Choroid plexus epithelial cell (primary cell): ENCODE measurements around the gene EEF1AKMT2.
"Not testable (repeated sequence)": the region's sequence is repeated elsewhere in the genome, so short reads cannot be mapped to it uniquely, and the experiment has no call there.

Experiments used
- DNase-seq: peaks from one replicate; pipeline ENCODE4 v3.0.0-alpha.2; 2010; ENCODE audit warnings: low read depth
- H3K4me3 ChIP-seq: 2 replicates; pipeline ENCODE4 v1.5.1; 2011; ENCODE audit warnings: low read depth, mild to moderate bottlenecking, control low read depth, low read length, moderate library complexity
- CTCF ChIP-seq: conservative IDR thresholded peaks from 2 replicates; pipeline ENCODE4 v1.5.1; 2011; ENCODE audit warnings: low read depth, mild to moderate bottlenecking, control low read depth, inconsistent platforms, low read length, moderate library complexity

The EEF1AKMT2 gene

DNA sequence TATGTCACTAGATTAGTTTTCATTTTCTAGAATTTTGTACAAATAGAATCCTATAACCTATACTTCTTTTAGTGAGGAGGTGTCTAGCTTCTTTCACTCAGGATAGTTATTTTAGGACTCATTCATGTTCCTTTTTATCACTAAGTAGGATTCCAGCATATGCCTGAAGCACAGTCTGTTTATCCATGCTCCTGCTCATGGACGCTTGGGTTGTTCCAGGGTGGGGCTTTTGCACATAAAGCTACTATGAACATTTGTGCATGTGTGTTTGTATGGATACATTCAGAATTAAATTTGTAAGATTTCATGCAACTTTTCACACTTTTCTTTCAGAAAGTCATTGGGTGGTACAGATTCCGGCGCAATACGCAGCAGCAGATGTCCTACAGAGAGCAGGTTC is 34.6 kb upstream of the EEF1AKMT2 start:
- TF ChIP-seq CTCF = no peak
- DNase-seq = no peak
- H3K4me3 ChIP-seq = no peak overlapping the region

DNA sequence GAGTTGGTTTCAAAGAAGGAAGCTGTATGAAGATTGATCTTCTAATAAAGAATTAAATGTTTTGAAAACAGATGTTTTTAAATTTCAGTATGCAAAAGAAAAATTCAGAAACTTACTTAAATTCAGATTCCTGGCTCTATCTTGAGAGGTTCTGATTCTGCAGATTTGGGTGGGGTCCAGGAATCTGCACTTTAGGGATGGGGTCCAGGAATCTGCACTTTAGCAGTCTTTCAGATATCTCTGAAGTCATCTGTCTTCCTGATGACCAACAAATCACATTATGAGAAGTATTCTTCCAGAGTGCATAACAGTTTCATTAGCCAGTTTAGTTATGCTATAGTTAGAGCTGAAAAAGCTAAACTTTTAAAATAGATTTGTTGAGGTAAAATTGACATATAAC is 34.0 kb upstream of the EEF1AKMT2 start:
- no peak for DNase-seq

DNA sequence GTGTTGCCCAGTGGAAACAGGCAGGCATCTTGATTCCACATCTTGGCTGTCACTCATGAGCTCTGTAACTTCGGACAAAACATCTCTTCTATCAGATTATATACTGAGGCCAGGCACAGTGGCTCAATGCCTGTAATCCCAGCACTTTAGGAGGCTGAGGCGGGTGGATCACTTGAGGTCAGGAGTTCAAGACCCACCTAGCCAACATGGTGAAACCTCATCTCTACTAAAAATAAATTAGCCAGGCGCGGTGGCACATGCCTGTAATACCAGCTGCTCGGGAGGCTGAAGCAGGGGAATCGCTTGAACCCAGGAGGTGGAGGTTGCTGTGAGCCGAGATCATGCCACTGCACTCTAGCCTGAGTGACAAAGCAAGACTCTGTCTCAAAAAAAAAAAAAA is 33.2 kb upstream of the EEF1AKMT2 start:
- not testable (repeated sequence) for DNase-seq, H3K4me3 ChIP-seq

More for the DNA sequence above, 34.0 kb upstream of the EEF1AKMT2 start:
- H3K4me3 ChIP-seq = no peak overlapping the region
- TF ChIP-seq CTCF = no peak

DNA sequence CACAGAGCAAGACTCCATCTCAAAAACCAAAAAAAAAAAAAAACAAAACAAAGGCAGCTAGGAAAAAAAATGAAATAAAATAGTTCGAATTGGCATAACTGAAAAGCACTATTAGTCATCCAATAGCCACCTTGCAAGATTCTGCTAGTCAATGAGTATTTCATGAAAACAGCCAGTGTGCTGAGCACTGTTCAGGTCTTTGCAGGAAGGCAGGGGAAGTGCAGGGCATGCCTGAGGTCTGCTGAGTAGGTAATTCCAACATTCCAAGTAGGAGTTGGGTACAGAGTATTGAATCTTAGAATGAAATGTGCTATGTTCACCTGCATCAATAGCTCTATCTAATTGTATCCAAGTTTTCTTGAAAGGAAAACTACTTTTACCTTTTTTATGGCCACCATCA is 32.8 kb upstream of the EEF1AKMT2 start:
- DNase-seq = no peak
- no peak overlapping the region for H3K4me3 ChIP-seq
- TF ChIP-seq CTCF = no peak

- no peak overlapping the region for H3K4me3 ChIP-seq
- TF ChIP-seq CTCF = no peak
- DNase-seq = no peak
Observed at GRCh38 chr10:124821520-124821919, 29.8 kb upstream of the EEF1AKMT2 start.

GRCh38 chr10:124820121-124820520 is 28.4 kb upstream of the EEF1AKMT2 start:
- TF ChIP-seq CTCF = no peak
- no peak for DNase-seq
- no peak overlapping the region for H3K4me3 ChIP-seq

DNA sequence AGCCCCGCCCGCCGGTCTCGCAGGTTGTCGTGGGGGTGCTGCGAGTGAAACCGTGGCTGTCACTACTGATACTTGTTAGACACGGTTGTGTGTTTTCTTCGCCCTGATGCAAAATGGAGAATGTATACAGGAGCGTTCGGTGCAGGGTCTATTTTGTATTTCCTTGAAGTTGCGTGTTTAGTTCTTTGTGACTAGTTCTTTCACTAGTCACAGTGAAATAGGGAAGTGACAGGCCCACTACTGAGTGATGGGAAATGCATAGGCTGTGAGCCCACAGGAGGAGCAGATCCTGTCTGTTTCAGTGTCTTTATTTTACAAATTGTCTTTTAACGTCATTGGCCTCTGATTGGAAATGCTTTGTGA is 10.6 kb upstream of the EEF1AKMT2 start:
- H3K4me3 ChIP-seq = peak overlapping the region; percentile 87
- no peak for DNase-seq
- no peak for TF ChIP-seq CTCF

DNA sequence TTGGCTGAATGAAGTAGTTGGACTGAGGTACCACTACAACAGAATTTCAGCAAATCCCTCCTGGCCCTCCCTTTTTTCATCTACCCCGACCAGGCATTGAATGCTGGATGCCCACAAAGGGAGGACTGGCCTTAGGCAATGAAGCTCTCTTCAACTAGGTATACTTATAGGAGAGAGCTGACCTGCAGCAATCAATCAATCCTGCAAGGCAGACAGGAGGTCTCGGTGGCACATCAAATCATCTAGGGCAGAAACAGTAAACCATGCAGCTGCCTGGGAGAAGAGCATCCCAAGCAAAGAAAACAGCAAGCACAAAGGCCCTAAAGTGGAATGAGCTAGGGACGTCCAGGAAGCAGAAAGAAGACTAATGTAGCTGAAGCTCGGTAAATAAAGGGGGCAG is 7.5 kb upstream of the EEF1AKMT2 start:
- no peak for DNase-seq
- no peak overlapping the region for H3K4me3 ChIP-seq
- no peak for TF ChIP-seq CTCF
